Measurements from ENCODE around the gene FARS2.

The FARS2 gene

DNA sequence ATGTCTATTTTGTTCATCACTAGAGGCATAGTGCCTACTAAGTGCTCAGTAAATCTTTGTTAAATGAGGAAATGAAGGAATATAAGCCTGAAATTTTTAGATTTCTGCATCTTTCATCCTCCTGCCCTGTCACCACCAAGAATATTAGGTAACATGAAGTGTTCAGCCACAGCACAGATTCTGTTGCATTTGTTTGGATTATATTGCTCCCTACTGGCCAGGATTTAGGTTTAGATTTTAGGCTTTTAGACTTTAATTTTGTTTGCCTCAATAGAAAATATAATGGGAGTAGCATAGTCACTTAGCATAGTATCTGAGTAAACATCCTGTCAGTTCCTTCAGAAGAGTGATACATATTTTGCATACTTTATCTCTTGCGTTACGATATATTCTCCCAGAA, 14.2 kb downstream of the FARS2 start:
- no peak overlapping the region for H3K4me3 ChIP-seq (ENCODE audit: low read depth in 1 of 2, low read length in 2 of 2)

GRCh38 chr6:5276581-5276980, 15.3 kb downstream of the FARS2 start:
- ATAC-seq (ENCODE audit: insufficient read depth, low read depth): no peak
- no peak for DNase-seq
- H4K20me1 ChIP-seq (ENCODE audit: insufficient read depth, low read length): peaks cover 21% of the 10 kb centered on the region; the same call in 1 of the 2 replicates

More for the DNA sequence above, 14.2 kb downstream of the FARS2 start:
- TF ChIP-seq, protein P1, sequence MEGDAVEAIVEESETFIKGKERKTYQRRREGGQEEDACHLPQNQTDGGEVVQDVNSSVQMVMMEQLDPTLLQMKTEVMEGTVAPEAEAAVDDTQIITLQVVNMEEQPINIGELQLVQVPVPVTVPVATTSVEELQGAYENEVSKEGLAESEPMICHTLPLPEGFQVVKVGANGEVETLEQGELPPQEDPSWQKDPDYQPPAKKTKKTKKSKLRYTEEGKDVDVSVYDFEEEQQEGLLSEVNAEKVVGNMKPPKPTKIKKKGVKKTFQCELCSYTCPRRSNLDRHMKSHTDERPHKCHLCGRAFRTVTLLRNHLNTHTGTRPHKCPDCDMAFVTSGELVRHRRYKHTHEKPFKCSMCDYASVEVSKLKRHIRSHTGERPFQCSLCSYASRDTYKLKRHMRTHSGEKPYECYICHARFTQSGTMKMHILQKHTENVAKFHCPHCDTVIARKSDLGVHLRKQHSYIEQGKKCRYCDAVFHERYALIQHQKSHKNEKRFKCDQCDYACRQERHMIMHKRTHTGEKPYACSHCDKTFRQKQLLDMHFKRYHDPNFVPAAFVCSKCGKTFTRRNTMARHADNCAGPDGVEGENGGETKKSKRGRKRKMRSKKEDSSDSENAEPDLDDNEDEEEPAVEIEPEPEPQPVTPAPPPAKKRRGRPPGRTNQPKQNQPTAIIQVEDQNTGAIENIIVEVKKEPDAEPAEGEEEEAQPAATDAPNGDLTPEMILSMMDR (IDR thresholded peaks at IDR 0.05; ENCODE audit: borderline replicate concordance, extremely low read depth, low read length, poor library complexity, severe bottlenecking): no peak
- TF ChIP-seq EZH2 (IDR thresholded peaks at IDR 0.05; ENCODE audit: borderline replicate concordance, low read depth, low read length, severe bottlenecking): no peak
- Histone ChIP-seq H4K20me1 (ENCODE audit: insufficient read depth, low read length) (peaks cover 26% of the 10 kb centered on the region; the same call in 1 of the 2 replicates), H3K9me3 (ENCODE audit: insufficient read depth, low read length, severe bottlenecking) (no peaks in the 10 kb centered on the region), H3K4me1 (ENCODE audit: insufficient read depth, low read length) (peaks cover 9% of the 10 kb centered on the region), H3K9ac (ENCODE audit: low read depth, low read length) (no peak overlapping the region), H3K27ac (ENCODE audit: low read length) (no peak overlapping the region), H3K4me2 (ENCODE audit: insufficient read depth, low read length) (no peak overlapping the region), H3K79me2 (ENCODE audit: insufficient read depth, low read length) (peaks cover 40% of the 10 kb centered on the region), H3K36me3 (ENCODE audit: insufficient read depth, low read length) (no peaks in the 10 kb centered on the region; the same call in 1 of the 2 replicates), H2AFZ (ENCODE audit: low read depth, low read length) (no peak overlapping the region), H3K27me3 (ENCODE audit: insufficient read depth, low read length, poor library complexity) (no peaks in the 10 kb centered on the region)
- DNase-seq (no peak), ATAC-seq (ENCODE audit: insufficient read depth, low read depth) (no peak)

GRCh38 chr6:5277589-5277988, 16.3 kb downstream of the FARS2 start:
- H3K9me3 ChIP-seq (ENCODE audit: insufficient read depth, low read length, severe bottlenecking): no peaks in the 10 kb centered on the region

More at GRCh38 chr6:5276581-5276980, 15.3 kb downstream of the FARS2 start:
- Histone ChIP-seq H3K4me2 (ENCODE audit: insufficient read depth, low read length) (no peak overlapping the region), H3K79me2 (ENCODE audit: insufficient read depth, low read length) (peaks cover 33% of the 10 kb centered on the region), H3K9ac (ENCODE audit: low read depth, low read length) (no peak overlapping the region), H3K4me1 (ENCODE audit: insufficient read depth, low read length) (peaks cover 9% of the 10 kb centered on the region), H3K4me3 (ENCODE audit: low read depth in 1 of 2, low read length in 2 of 2) (no peak overlapping the region), H3K27me3 (ENCODE audit: insufficient read depth, low read length, poor library complexity) (no peaks in the 10 kb centered on the region), H2AFZ (ENCODE audit: low read depth, low read length) (no peak overlapping the region), H3K9me3 (ENCODE audit: insufficient read depth, low read length, severe bottlenecking) (no peaks in the 10 kb centered on the region), H3K27ac (ENCODE audit: low read length) (no peak overlapping the region), H3K36me3 (ENCODE audit: insufficient read depth, low read length) (no peaks in the 10 kb centered on the region; the same call in 1 of the 2 replicates)
- TF ChIP-seq, protein P1 (IDR thresholded peaks at IDR 0.05; ENCODE audit: borderline replicate concordance, extremely low read depth, low read length, poor library complexity, severe bottlenecking): no peak
- no peak for TF ChIP-seq EZH2 (IDR thresholded peaks at IDR 0.05; ENCODE audit: borderline replicate concordance, low read depth, low read length, severe bottlenecking)

More at GRCh38 chr6:5277589-5277988, 16.3 kb downstream of the FARS2 start:
- TF ChIP-seq, protein P1 (IDR thresholded peaks at IDR 0.05; ENCODE audit: borderline replicate concordance, extremely low read depth, low read length, poor library complexity, severe bottlenecking): no peak
- no peak for TF ChIP-seq EZH2 (IDR thresholded peaks at IDR 0.05; ENCODE audit: borderline replicate concordance, low read depth, low read length, severe bottlenecking)
- H3K27me3 ChIP-seq (ENCODE audit: insufficient read depth, low read length, poor library complexity): no peaks in the 10 kb centered on the region
- H3K27ac ChIP-seq (ENCODE audit: low read length): no peak overlapping the region
- H3K79me2 ChIP-seq (ENCODE audit: insufficient read depth, low read length): peaks cover 33% of the 10 kb centered on the region
- ATAC-seq (ENCODE audit: insufficient read depth, low read depth) (no peak), DNase-seq (no peak)
- no peaks in the 10 kb centered on the region; the same call in 1 of the 2 replicates for H3K36me3 ChIP-seq (ENCODE audit: insufficient read depth, low read length)
- no peak overlapping the region for H3K9ac ChIP-seq (ENCODE audit: low read depth, low read length)
- peaks cover 9% of the 10 kb centered on the region for H3K4me1 ChIP-seq (ENCODE audit: insufficient read depth, low read length)
- no peak overlapping the region for H3K4me2 ChIP-seq (ENCODE audit: insufficient read depth, low read length)
- no peak overlapping the region for H3K4me3 ChIP-seq (ENCODE audit: low read depth in 1 of 2, low read length in 2 of 2)
- no peak overlapping the region for H2AFZ ChIP-seq (ENCODE audit: low read depth, low read length)
- H4K20me1 ChIP-seq (ENCODE audit: insufficient read depth, low read length): peaks cover 24% of the 10 kb centered on the region; the same call in 1 of the 2 replicates
